DOHH2 (cell line): ENCODE results near the gene ZNF436.

Source experiments
- H3F3A ChIP-seq: fragments of 200-600 bp; sonication (generic), shearing (Covaris generic); 2 replicates; pipeline ENCODE4 v1.6.0; 2016; ENCODE audit warnings: antibody characterized with exemption, mild to moderate bottlenecking; ENCODE audit not compliant: control insufficient read depth, insufficient read depth
- H3K27ac ChIP-seq: fragments of 200-600 bp; sonication (generic); 2 replicates; pipeline ENCODE4 v1.5.1; 2014; ENCODE audit warnings: low read depth, mild to moderate bottlenecking, low read length, moderate library complexity
- H3K27me3 ChIP-seq: fragments of 200-600 bp; sonication (generic); 2 replicates; pipeline ENCODE4 v1.6.1; 2014; ENCODE audit warnings: mild to moderate bottlenecking, low read length, mixed read lengths; ENCODE audit not compliant: control insufficient read depth
- H3K36me3 ChIP-seq: fragments of 200-600 bp; sonication (generic); 2 replicates; pipeline ENCODE4 v1.6.1; 2014; ENCODE audit warnings: mild to moderate bottlenecking, low read length, moderate library complexity, mixed read lengths; ENCODE audit not compliant: control insufficient read depth
- H3K4me1 ChIP-seq: fragments of 200-600 bp; sonication (generic); 2 replicates; pipeline ENCODE4 v1.6.1; 2014; ENCODE audit warnings: mild to moderate bottlenecking, low read length, mixed read lengths; ENCODE audit not compliant: control insufficient read depth
- H3K4me2 ChIP-seq: fragments of 200-600 bp; sonication (generic); 2 replicates; pipeline ENCODE4 v1.6.0; 2014; ENCODE audit warnings: mild to moderate bottlenecking, low read length, moderate library complexity
- H3K4me3 ChIP-seq: fragments of 200-600 bp; sonication (generic); 2 replicates; pipeline ENCODE4 v1.5.1; 2014; ENCODE audit warnings: mild to moderate bottlenecking, low read length, mixed read lengths
- H3K79me2 ChIP-seq: fragments of 200-600 bp; sonication (generic); 2 replicates; pipeline ENCODE4 v1.6.1; 2014; ENCODE audit warnings: mild to moderate bottlenecking, low read length, mixed read lengths; ENCODE audit not compliant: control insufficient read depth
- H3K9me2 ChIP-seq: fragments of 200-600 bp; sonication (generic); replicated peaks from 2 replicates; pipeline ENCODE4 v1.6.1; 2014; ENCODE audit warnings: mild to moderate bottlenecking, low read length, mixed read lengths; ENCODE audit not compliant: control insufficient read depth
- H3K9me3 ChIP-seq: fragments of 200-600 bp; sonication (generic); 2 replicates; pipeline ENCODE4 v1.6.1; 2014; ENCODE audit warnings: antibody characterized with exemption, low read length, mixed read lengths; ENCODE audit not compliant: control insufficient read depth, insufficient read depth
- H4K20me1 ChIP-seq: fragments of 200-600 bp; sonication (generic); 2 replicates; pipeline ENCODE4 v1.6.0; 2014; ENCODE audit warnings: low read depth, mild to moderate bottlenecking, antibody characterized with exemption, low read length, moderate library complexity; ENCODE audit not compliant: control insufficient read depth, insufficient read depth
- CTCF ChIP-seq: fragments of 200-600 bp; sonication (generic); IDR thresholded peaks from one replicate; pipeline ENCODE4 v1.5.1; 2014; ENCODE audit warnings: antibody characterized with exemption, mild to moderate bottlenecking, low read depth, low read length; ENCODE audit not compliant: poor library complexity, severe bottlenecking
- EZH2phosphoT487 ChIP-seq: fragments of 200-600 bp; sonication (generic); IDR thresholded peaks from 2 replicates; pipeline ENCODE4 v1.6.1; 2017; ENCODE audit warnings: borderline replicate concordance, mild to moderate bottlenecking, antibody characterized with exemption, low read length, moderate library complexity, mixed read lengths

Gene ZNF436

GRCh38 chr1:23367791-23368561 is 1.7 kb downstream of the ZNF436 start:
- Histone ChIP-seq H3K9me3 (peaks cover 16% of the 10 kb centered on the region), H3K79me2 (peaks cover 26% of the 10 kb centered on the region), H3K4me2 (peak overlapping the region; percentile 82), H3K27ac (peak overlapping the region; percentile 77), H3K27me3 (no peaks in the 10 kb centered on the region), H3K36me3 (peaks cover 28% of the 10 kb centered on the region), H3K4me3 (peak overlapping the region; percentile 85), H3K9me2 (no peaks in the 10 kb centered on the region), H3F3A (no peaks in the 10 kb centered on the region), H4K20me1 (no peaks in the 10 kb centered on the region), H3K4me1 (peaks cover 32% of the 10 kb centered on the region)
- TF ChIP-seq EZH2phosphoT487: no peak
- TF ChIP-seq CTCF: no peak

DNA sequence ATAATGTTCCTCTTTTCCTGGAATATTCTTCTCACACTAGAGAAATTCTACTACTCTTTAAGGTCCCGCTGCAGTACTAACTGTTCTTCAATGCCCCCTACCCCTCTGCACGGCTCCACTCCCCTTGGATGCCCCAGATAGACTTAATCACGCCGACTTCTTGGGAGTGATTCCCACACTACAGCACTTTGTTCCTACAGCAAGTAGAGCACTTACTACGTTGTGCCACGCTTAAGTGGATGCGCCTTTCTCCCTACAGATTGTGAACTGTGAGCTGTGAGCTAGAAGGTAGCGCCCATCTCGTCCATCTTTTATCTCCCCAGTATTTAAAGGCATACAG is 2.2 kb downstream of the ZNF436 start:
- no peak for TF ChIP-seq CTCF
- no peak for TF ChIP-seq EZH2phosphoT487
- Histone ChIP-seq H3K27me3 (no peaks in the 10 kb centered on the region), H3K9me3 (peaks cover 21% of the 10 kb centered on the region), H3K79me2 (peaks cover 26% of the 10 kb centered on the region), H3K36me3 (peaks cover 33% of the 10 kb centered on the region), H3F3A (no peaks in the 10 kb centered on the region), H3K4me1 (peaks cover 32% of the 10 kb centered on the region), H3K4me2 (peak overlapping the region; percentile 82), H3K9me2 (no peaks in the 10 kb centered on the region), H3K4me3 (peak overlapping the region; percentile 85), H4K20me1 (no peaks in the 10 kb centered on the region), H3K27ac (peak overlapping the region; percentile 31; the same call in 1 of the 2 replicates)

- H3K9me3 ChIP-seq: peaks cover 30% of the 10 kb centered on the region
- H3K79me2 ChIP-seq: peaks cover 26% of the 10 kb centered on the region
- H3K36me3 ChIP-seq: peaks cover 42% of the 10 kb centered on the region
- H3K9me2 ChIP-seq: no peaks in the 10 kb centered on the region
- no peaks in the 10 kb centered on the region for H4K20me1 ChIP-seq
- H3K27ac ChIP-seq: no peak overlapping the region
- TF ChIP-seq CTCF: no peak
- TF ChIP-seq EZH2phosphoT487: no peak
- no peaks in the 10 kb centered on the region for H3K27me3 ChIP-seq
- peak overlapping the region; percentile 85 for H3K4me3 ChIP-seq
- peak overlapping the region; percentile 82 for H3K4me2 ChIP-seq
- H3K4me1 ChIP-seq: peaks cover 32% of the 10 kb centered on the region
- H3F3A ChIP-seq: no peaks in the 10 kb centered on the region
Observed at GRCh38 chr1:23366598-23366997, 3.0 kb downstream of the ZNF436 start.
